ES-I3 (cell line): ENCODE data around the gene SUSD1.
"Not testable (repeated sequence)": the region's sequence is repeated elsewhere in the genome, so short reads cannot be mapped to it uniquely, and the experiment has no call there.

Experiments
- H3K36me3 ChIP-seq: 2 replicates; pipeline ENCODE4 v1.6.1; 2013; ENCODE audit warnings: mild to moderate bottlenecking, low read length, control low read depth, moderate library complexity; ENCODE audit not compliant: insufficient read depth
- H3K4me1 ChIP-seq: 2 replicates; pipeline ENCODE4 v1.6.1; 2013; ENCODE audit warnings: mild to moderate bottlenecking, control low read depth, low read length; ENCODE audit not compliant: insufficient read depth
- H3K9ac ChIP-seq: 2 replicates; pipeline ENCODE4 v1.6.1; 2013; ENCODE audit warnings: low read depth, mild to moderate bottlenecking, low read length, moderate library complexity
- H3K9me3 ChIP-seq: 2 replicates; pipeline ENCODE4 v1.6.1; 2013; ENCODE audit warnings: mild to moderate bottlenecking, low read length, moderate library complexity; ENCODE audit not compliant: control insufficient read depth, insufficient read depth

Gene SUSD1

DNA sequence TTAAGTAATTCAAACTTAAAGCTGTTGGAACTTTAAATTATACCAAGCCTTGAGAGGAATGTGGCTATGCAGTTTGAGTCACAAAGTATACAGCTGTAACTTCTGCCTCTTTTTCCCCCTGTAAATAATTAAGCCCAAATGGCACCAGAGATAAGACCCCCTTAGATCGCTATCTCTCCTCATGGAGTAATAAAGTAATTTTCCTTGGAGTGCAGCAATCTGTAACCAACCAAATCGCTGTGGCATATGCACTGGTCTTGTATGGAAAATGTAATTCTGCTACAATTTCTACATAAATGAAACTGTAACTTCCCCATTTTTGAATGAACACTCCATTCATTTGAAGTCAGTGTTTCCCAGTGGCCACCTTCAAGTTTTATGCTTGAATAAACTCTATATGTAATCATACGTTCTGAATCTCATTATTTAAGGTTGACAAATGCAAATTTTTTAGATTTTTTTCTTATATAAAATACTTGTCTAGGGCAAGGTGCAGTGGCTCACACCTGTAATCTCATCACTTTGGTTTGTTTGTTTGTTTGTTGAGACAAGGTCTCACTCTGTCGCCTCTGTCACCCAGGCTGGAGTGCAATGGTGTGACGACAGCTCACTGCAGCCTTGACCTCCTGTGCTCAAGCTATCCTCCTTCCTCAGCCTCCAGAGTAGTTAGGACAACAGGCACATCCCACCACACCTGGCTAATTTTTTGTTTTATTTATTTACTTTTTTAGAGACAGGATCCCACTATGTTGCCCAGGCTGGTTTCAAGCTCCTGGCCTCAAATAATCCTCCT, 12.3 kb downstream of the SUSD1 start:
- no peak overlapping the region for H3K9ac ChIP-seq
- H3K9me3 ChIP-seq: no peaks in the 10 kb centered on the region
- H3K36me3 ChIP-seq: no peaks in the 10 kb centered on the region
- H3K4me1 ChIP-seq: peaks cover 5% of the 10 kb centered on the region; the same call in 1 of the 2 replicates

GRCh38 chr9:112159781-112160180, 15.3 kb downstream of the SUSD1 start:
- H3K4me1 ChIP-seq: no peaks in the 10 kb centered on the region
- H3K36me3 ChIP-seq: no peaks in the 10 kb centered on the region
- H3K9me3 ChIP-seq: no peaks in the 10 kb centered on the region
- H3K9ac ChIP-seq: no peak overlapping the region

- Histone ChIP-seq H3K4me1 (no peaks in the 10 kb centered on the region), H3K9ac (no peak overlapping the region), H3K9me3 (no peaks in the 10 kb centered on the region), H3K36me3 (no peaks in the 10 kb centered on the region)
Measured at GRCh38 chr9:112158656-112159367, 16.3 kb downstream of the SUSD1 start.

DNA sequence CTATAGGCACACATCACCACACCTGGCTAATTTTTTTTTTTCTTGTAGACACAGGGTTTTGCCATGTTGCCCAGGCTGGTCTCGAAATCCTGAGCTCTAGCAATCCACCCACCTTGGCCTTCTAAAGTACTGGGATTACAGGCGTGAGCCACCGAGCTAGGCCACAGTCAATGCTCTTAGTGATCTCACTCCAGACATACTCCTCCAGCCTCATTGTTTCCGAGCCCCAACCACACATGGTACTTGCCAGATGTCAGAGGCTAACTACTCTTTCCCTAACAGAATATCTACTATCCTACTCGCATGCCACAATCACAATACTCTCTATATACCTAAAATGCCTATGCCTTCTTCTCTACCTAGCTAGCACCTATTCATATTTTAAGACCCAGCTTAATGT, 17.1 kb downstream of the SUSD1 start:
- Histone ChIP-seq H3K9me3 (no peaks in the 10 kb centered on the region), H3K36me3 (no peaks in the 10 kb centered on the region; the same call in 1 of the 2 replicates), H3K9ac (no peak overlapping the region), H3K4me1 (no peaks in the 10 kb centered on the region)

GRCh38 chr9:112157087-112157486, 18.0 kb downstream of the SUSD1 start:
- H3K9me3 ChIP-seq: no peaks in the 10 kb centered on the region
- H3K4me1 ChIP-seq: no peaks in the 10 kb centered on the region
- no peak overlapping the region for H3K9ac ChIP-seq
- H3K36me3 ChIP-seq: no peaks in the 10 kb centered on the region; the same call in 1 of the 2 replicates

DNA sequence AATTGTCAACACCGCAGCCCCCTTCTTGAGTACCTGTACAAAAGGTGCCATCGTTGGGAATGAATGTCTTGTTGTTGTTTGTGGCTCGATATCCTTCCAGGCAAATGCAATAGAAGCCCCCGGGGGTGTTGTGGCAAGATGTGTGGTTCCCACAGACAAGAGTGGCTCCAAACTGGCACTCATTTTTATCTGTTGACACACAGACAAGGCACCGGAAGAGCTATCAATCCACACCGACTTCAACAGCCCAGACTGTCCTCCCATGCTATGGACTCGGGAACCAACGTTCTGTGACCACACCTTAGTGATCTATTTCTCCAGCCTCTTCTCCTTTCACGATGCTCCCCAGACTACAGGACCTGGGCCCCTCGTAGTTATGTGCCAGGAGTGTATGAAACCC, 25.9 kb downstream of the SUSD1 start:
- H3K4me1 ChIP-seq: peaks cover 7% of the 10 kb centered on the region; the same call in 1 of the 2 replicates
- H3K9me3 ChIP-seq: no peaks in the 10 kb centered on the region
- no peaks in the 10 kb centered on the region; the same call in 1 of the 2 replicates for H3K36me3 ChIP-seq
- H3K9ac ChIP-seq: no peak overlapping the region

DNA sequence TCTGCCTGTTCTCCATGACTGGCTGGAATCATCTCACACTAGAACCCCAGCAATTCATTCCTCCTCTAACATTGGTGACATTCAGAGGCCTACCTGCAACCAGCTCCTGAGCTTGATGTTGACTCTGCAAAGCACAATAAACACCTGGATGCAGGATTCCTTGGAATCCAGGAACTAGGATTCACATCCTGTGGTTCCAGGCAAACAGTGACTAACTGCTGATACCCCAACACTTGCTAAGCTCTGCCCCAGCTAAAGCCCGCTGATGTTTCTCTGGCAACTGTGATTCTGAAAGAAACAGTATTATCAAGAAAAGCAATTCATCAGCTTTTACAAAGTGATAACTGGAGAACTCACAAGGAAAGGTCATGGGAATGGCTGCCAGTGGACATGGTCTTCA, 29.2 kb downstream of the SUSD1 start:
- H3K9ac ChIP-seq: no peak overlapping the region
- peaks cover 7% of the 10 kb centered on the region; the same call in 1 of the 2 replicates for H3K4me1 ChIP-seq
- H3K36me3 ChIP-seq: no peaks in the 10 kb centered on the region
- H3K9me3 ChIP-seq: no peaks in the 10 kb centered on the region

DNA sequence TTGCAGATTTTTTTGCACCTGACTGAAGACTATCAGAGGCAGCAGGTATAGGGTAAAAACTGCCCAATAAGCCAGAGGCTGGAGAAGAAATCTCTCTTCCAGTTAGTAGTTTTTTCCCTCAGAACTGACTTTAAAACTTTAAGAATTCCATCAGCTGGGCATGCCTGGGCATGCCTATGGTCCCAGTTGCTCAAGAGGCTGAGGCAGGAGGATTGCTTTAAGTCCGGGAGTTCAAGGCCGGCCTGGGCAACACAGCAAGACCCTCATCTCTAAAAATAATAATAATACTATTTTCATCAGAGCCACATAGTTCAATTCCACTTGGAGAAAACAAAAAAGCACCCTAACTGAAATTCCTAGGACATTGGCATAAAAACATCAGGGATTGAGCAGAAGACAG, 30.3 kb downstream of the SUSD1 start:
- Histone ChIP-seq H3K9ac (no peak overlapping the region), H3K9me3 (no peaks in the 10 kb centered on the region), H3K4me1 (peaks cover 7% of the 10 kb centered on the region; the same call in 1 of the 2 replicates), H3K36me3 (no peaks in the 10 kb centered on the region)

DNA sequence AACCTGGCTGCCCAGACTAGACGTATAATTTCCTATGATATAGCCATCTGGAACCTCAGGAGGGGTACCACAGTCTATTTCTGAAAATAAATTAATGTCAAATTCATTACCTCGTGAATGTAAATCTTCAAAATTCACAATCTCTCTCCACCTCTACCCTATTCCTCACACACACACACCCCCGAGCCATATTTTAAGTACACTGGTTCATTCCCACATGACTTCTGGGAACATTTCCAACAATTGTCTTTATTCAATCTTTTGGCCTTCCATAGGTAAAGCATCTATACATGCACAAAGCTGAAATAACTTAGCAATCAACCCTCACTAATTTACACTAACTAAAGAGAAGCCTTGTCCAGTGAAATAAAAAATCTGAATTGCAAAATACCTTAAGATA, 32.7 kb downstream of the SUSD1 start:
- Histone ChIP-seq H3K4me1 (peaks cover 7% of the 10 kb centered on the region; the same call in 1 of the 2 replicates), H3K9me3 (no peaks in the 10 kb centered on the region), H3K9ac (no peak overlapping the region), H3K36me3 (no peaks in the 10 kb centered on the region)

- H3K9me3 ChIP-seq: no peaks in the 10 kb centered on the region
- H3K36me3 ChIP-seq: no peaks in the 10 kb centered on the region
- peaks cover 4% of the 10 kb centered on the region; the same call in 1 of the 2 replicates for H3K4me1 ChIP-seq
- H3K9ac ChIP-seq: no peak overlapping the region
Measured at GRCh38 chr9:112140936-112141335, 34.2 kb downstream of the SUSD1 start.

GRCh38 chr9:112137066-112137465, 38.0 kb downstream of the SUSD1 start:
- no peak overlapping the region for H3K9ac ChIP-seq
- H3K4me1 ChIP-seq: no peaks in the 10 kb centered on the region
- peaks cover 8% of the 10 kb centered on the region for H3K9me3 ChIP-seq
- no peaks in the 10 kb centered on the region for H3K36me3 ChIP-seq

DNA sequence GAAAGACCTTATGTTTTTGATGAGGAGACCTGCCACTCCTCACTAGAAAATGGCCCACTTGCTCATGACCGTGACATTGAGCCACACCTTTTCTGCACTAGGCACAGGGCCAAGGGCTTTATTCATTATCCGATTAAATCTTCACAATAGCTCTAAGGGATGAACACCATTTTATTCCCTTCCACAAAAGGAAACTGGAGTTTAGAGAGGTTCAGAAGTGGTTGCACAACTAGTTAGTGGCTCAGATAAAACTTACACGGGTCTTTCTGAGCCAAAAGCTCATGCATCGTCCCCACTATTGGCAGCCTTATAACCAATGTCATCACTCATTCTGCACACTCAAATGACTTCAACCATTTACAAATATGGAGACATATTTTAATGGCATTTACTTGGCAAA, 39.4 kb downstream of the SUSD1 start:
- H3K36me3 ChIP-seq: no peaks in the 10 kb centered on the region
- H3K9ac ChIP-seq: no peak overlapping the region
- H3K9me3 ChIP-seq: peaks cover 8% of the 10 kb centered on the region
- peaks cover 9% of the 10 kb centered on the region for H3K4me1 ChIP-seq

DNA sequence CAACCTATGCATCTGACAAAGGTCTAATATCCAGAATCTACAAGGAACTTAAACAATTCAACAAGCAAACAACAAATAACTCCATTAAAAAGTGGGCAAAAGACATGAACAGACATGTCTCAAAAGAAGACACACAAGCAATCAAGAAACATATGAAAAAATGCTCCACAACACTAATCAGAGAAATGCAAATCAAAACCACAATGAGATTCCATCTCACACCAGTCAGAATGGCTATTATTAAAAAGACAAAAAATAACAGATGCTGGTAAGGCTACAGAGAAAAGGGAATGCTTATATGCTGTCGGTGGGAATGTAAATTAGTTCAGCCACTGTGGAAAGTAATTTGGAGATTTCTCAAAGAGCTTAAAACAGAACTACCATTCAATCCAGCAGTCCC, 41.3 kb downstream of the SUSD1 start:
- not testable (repeated sequence) for H3K36me3 ChIP-seq, H3K4me1 ChIP-seq, H3K9me3 ChIP-seq, H3K9ac ChIP-seq

- Histone ChIP-seq H3K9ac (no peak overlapping the region), H3K4me1 (peaks cover 9% of the 10 kb centered on the region), H3K9me3 (peaks cover 8% of the 10 kb centered on the region), H3K36me3 (no peaks in the 10 kb centered on the region)
Measured at GRCh38 chr9:112132356-112132755, 42.7 kb downstream of the SUSD1 start.

- Histone ChIP-seq H3K9ac (no peak overlapping the region), H3K9me3 (peaks cover 8% of the 10 kb centered on the region), H3K4me1 (peaks cover 9% of the 10 kb centered on the region), H3K36me3 (no peaks in the 10 kb centered on the region)
Measured at GRCh38 chr9:112130997-112131396, 44.1 kb downstream of the SUSD1 start.
